ENCODE measurements around the gene DYNC1H1.

DNA sequence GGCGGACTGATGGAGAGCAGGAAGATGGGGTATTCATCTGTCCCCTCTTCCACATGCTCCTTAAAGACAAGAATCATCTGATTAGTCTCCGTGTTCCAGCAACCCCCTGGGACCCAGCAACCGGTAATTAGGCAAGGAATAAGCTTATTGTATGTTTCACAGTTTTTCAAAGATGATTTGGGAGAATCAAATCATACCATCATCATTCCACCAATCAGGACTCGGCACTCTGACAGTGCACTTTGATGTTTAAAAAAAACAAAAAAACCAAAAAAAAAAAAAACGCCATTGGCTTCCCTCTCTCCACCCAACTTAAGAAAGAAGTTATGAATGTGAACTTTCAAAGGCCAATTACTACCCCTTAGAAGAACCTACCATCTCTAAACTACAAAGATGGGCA, 1.3 kb upstream of the DYNC1H1 start:
- TF ChIP-seq, protein P1, sequence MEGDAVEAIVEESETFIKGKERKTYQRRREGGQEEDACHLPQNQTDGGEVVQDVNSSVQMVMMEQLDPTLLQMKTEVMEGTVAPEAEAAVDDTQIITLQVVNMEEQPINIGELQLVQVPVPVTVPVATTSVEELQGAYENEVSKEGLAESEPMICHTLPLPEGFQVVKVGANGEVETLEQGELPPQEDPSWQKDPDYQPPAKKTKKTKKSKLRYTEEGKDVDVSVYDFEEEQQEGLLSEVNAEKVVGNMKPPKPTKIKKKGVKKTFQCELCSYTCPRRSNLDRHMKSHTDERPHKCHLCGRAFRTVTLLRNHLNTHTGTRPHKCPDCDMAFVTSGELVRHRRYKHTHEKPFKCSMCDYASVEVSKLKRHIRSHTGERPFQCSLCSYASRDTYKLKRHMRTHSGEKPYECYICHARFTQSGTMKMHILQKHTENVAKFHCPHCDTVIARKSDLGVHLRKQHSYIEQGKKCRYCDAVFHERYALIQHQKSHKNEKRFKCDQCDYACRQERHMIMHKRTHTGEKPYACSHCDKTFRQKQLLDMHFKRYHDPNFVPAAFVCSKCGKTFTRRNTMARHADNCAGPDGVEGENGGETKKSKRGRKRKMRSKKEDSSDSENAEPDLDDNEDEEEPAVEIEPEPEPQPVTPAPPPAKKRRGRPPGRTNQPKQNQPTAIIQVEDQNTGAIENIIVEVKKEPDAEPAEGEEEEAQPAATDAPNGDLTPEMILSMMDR (IDR thresholded peaks at IDR 0.05; ENCODE audit: poor library complexity) = no peak
- TF ChIP-seq EZH2 (IDR thresholded peaks at IDR 0.05; ENCODE audit: borderline replicate concordance) = no peak

All from hepatocyte (in vitro differentiated cells).